Testis (tissue), 3 donors: ENCODE measurements around the gene MDFIC. TPM values are rescaled to one million over a fixed set of nuclear protein-coding genes. Genes with fewer than 3 reads are reported as not detected.

Experiments
- DNase-seq: peaks from one replicate; pipeline ENCODE4 v3.0.0-alpha.2; 2019
- H3K27ac ChIP-seq, 2 donors: fragments of 200-600 bp; sonication (generic); one replicate each; pipeline ENCODE4 v1.5.1; 2019
- H3K27me3 ChIP-seq: fragments of 200-600 bp; sonication (generic); one replicate; pipeline ENCODE4 v1.5.1; 2019
- H3K36me3 ChIP-seq: fragments of 200-600 bp; sonication (generic); one replicate; pipeline ENCODE4 v1.5.1; 2017; ENCODE audit warnings: low read depth; ENCODE audit errors: missing control alignments
- H3K4me1 ChIP-seq: fragments of 200-600 bp; sonication (generic); one replicate; pipeline ENCODE4 v1.5.1; 2019
- H3K4me3 ChIP-seq, 2 donors: fragments of 200-600 bp; sonication (generic); one replicate each; pipeline ENCODE4 v1.5.1; 2017 to 2019
- H3K9me3 ChIP-seq: fragments of 200-600 bp; sonication (generic); one replicate; pipeline ENCODE4 v1.5.1; 2017
- POLR2A ChIP-seq: fragments of 450-650 bp; IDR thresholded peaks from one replicate; pipeline ENCODE4 v1.6.1; 2017; ENCODE audit warnings: antibody characterized with exemption, mild to moderate bottlenecking, moderate library complexity
- WGBS, 2 donors: methylation state at CpG; one replicate each; pipeline ENCODE4 v1.1.5; 2018; 5-methylcytosine and 5-hydroxymethylcytosine counted together
- intact Hi-C: fragments of 100-400 bp; cut with DNase I; formaldehyde crosslinking; loops from one replicate; pipeline ENCODE4 v1.15.1; 2023; ENCODE audit warnings: low total_unique reads
- polyA plus RNA-seq: library from polyadenylated mRNA; stranded (reverse); fragments of 350-450 nt; fragmentation: Illumina TruSeq; extraction: RNeasy Lipid Tissue Mini Kit (QIAGEN cat#74804); gene quantifications from one replicate; pipeline ENCODE4 v1.2.3, GENCODE V29; 2014; ENCODE audit warnings: low read depth, low replicate concordance; ENCODE audit not compliant: insufficient read depth
- total RNA-seq, 2 donors: library from RNA; depleted of rRNA; stranded (reverse); fragments of >200 nt; gene quantifications; one replicate each; pipeline ENCODE4 v1.2.3, GENCODE V29; 2016
- TF ChIP-seq, protein P1 (sequence below), 3 experiments: fragments of 450-650 bp in 2 of 3; fragments of 200-600 bp in 1 of 3; sonication (generic) in 1 of 3; IDR thresholded peaks; one replicate each; pipeline ENCODE4 v1.5.1; 2016 to 2019; ENCODE audit warnings: antibody characterized with exemption in 3 of 3, mild to moderate bottlenecking in 2 of 3, moderate library complexity in 1 of 3

Gene MDFIC
- total and polyA plus RNA-seq, 3 donors from 2014 or later: 5.8 to 7.6 (median 6.1) TPM

DNA sequence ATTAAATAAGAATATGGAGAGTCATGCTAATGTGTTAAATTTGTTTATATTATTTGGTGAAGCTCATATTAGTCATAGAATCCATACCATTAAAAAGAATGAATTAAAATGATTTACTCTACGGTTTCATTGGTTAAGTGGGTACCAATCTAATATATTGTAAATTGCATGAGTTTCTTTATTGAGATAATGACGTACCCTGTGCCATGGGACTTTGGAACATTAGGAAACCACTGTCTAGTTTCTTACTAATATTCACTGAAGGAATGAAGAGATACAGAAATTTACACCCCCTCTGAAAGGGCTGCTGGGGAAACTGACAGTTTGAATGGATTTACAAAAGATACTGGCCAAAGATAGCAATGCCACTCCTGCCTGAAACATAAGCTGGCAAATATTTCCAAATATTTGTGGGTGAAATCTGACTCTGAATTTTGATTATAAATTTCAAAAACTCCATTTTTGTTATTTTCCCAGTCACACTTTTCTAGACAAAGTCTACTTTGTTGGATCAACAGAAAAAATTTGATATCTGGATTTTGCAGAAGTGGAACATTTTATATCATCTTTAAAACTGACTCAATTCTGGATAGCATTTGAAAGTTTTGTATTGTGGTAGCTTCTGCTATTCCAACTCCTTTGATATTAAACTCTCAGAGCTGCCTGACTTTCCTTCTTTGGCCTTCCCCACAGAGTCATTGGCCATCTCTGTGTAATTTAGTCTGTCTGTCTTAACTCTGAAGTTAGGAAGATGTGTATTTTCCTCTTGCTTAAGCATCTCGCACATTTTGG is 22.3 kb downstream of the MDFIC start:
- no peak overlapping the region for H3K4me3 ChIP-seq
- peak overlapping the region in 1 of 2 donors; percentile 54 for H3K27ac ChIP-seq
- TF ChIP-seq POLR2A: no peak
- TF ChIP-seq, protein P1, sequence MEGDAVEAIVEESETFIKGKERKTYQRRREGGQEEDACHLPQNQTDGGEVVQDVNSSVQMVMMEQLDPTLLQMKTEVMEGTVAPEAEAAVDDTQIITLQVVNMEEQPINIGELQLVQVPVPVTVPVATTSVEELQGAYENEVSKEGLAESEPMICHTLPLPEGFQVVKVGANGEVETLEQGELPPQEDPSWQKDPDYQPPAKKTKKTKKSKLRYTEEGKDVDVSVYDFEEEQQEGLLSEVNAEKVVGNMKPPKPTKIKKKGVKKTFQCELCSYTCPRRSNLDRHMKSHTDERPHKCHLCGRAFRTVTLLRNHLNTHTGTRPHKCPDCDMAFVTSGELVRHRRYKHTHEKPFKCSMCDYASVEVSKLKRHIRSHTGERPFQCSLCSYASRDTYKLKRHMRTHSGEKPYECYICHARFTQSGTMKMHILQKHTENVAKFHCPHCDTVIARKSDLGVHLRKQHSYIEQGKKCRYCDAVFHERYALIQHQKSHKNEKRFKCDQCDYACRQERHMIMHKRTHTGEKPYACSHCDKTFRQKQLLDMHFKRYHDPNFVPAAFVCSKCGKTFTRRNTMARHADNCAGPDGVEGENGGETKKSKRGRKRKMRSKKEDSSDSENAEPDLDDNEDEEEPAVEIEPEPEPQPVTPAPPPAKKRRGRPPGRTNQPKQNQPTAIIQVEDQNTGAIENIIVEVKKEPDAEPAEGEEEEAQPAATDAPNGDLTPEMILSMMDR (IDR thresholded peaks at IDR 0.05): no peak
- no peaks in the 10 kb centered on the region for H3K4me1 ChIP-seq
- intact Hi-C loops: no loop called here
- DNase-seq: no peak
- H3K27me3 ChIP-seq: no peaks in the 10 kb centered on the region
- WGBS, 2 donors: 64 to 74% methylated on average over 3 of the region's 3 CpGs
- H3K9me3 ChIP-seq: no peaks in the 10 kb centered on the region
- no peaks in the 10 kb centered on the region for H3K36me3 ChIP-seq

DNA sequence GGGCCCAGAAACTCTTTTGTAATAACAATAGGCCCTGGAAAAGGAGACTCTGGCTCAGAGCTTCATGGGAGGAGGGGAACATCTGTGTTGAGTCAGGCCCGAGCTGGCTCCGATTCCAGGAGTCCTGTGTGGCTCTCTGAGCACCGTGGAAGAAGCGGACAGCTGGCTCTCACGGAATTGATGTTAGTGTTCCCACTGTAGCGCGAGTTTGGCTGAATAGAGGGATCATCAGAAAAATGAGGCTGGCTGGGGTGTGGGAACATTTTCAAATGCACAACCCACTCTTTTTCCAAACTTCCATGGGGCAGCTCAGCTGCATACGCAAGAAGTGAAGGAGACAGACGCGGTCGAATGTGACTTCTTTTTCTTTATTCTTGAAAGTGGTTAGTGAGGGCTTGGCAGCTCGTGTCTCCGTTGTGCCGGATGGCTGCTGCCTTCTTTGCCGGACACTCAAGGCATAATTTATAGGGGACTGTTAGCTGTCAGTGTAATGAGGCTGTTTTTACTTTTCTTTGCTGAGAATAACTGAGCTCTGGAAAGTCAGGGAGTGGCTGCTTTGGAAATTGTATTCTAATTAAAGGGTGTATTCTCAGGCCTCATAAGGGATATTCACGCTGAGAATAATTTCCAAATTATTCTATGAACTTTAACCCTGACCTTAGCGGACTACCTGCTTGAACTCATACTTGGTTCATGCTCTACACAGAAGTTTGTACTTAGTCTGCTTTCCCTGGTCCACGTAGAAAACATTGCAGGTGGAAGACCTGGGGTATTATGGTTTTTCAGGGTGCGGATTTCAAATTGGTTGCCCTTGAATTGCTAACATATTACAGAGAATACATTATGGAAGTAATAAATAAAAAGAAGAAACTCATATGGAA is 23.1 kb downstream of the MDFIC start:
- H3K36me3 ChIP-seq: no peaks in the 10 kb centered on the region
- H3K9me3 ChIP-seq: no peaks in the 10 kb centered on the region
- H3K4me3 ChIP-seq: no peak overlapping the region
- intact Hi-C loops: no loop called here
- peak overlapping the region in 1 of 2 donors; percentile 54 for H3K27ac ChIP-seq
- no peaks in the 10 kb centered on the region for H3K4me1 ChIP-seq
- TF ChIP-seq, protein P1 (IDR thresholded peaks at IDR 0.05): no peak
- no peak for TF ChIP-seq POLR2A
- H3K27me3 ChIP-seq: no peaks in the 10 kb centered on the region
- DNase-seq: peak; percentile 71
- 20 to 27% methylated on average over 19 of the region's 19 CpGs for WGBS, 2 donors

DNA sequence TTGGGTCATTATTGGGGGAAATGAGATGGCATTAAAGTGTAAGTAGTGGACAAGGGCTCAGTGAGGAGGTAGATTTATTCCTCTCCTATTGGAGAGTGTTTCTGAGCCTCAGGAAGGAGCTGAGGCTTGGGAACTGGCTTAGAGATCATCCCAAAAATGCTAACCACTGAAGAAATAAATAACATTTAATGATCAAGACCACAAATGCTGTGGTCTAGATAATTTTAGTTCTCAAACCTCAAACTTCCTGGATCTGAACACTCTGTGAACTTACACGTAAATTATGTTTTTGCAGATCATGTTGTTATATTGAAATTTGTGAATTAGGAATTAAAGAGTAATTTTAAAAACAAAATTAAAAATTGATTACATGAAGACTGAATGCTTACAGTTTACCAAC is 27.3 kb downstream of the MDFIC start:
- intact Hi-C loops: no loop called here
- 91 to 93% methylated on average over 1 of the region's 1 CpG for WGBS, 2 donors
- TF ChIP-seq, protein P1 (IDR thresholded peaks at IDR 0.05): no peak
- TF ChIP-seq POLR2A: no peak

DNA sequence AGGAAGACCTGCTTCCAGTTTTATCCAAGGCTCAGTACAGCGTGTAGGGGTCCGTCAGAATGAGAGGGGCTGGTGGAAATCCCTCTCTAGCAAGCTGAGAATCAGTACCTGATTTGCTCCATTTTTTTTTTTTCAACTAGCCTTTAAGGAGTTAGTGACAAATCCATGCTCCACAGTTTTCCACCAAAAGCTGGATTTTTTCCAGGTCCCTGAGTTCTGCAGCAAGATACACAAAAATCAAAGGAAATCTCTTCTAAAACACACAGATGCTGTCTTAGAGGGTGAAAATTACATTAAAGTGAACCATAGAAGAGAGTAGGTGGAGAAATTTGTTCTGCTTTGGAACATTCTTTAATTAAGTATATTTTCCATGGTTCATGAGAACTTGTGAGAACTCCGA is 30.4 kb downstream of the MDFIC start:
- H3K4me1 ChIP-seq: no peaks in the 10 kb centered on the region
- H3K27me3 ChIP-seq: no peaks in the 10 kb centered on the region
- H3K9me3 ChIP-seq: no peaks in the 10 kb centered on the region
- DNase-seq: no peak
- no peak overlapping the region for H3K4me3 ChIP-seq
- H3K36me3 ChIP-seq: no peaks in the 10 kb centered on the region
- TF ChIP-seq, protein P1 (IDR thresholded peaks at IDR 0.05): no peak
- no peak for TF ChIP-seq POLR2A
- intact Hi-C loops: no loop called here
- H3K27ac ChIP-seq: no peak overlapping the region
- 79 to 95% methylated on average over 3 of the region's 3 CpGs for WGBS, 2 donors

More for the DNA sequence above, 27.3 kb downstream of the MDFIC start:
- no peaks in the 10 kb centered on the region for H3K27me3 ChIP-seq
- no peak overlapping the region for H3K27ac ChIP-seq
- no peak for DNase-seq
- no peaks in the 10 kb centered on the region for H3K36me3 ChIP-seq
- H3K9me3 ChIP-seq: no peaks in the 10 kb centered on the region
- H3K4me3 ChIP-seq: no peak overlapping the region
- H3K4me1 ChIP-seq: no peaks in the 10 kb centered on the region
